ENCODE data around the gene TMEM135. TPM values are rescaled to one million over a fixed set of nuclear protein-coding genes. Genes with fewer than 3 reads are reported as not detected.

TMEM135 gene
- total RNA-seq, 4 donors from 2014 or later = 7.9 to 38.7 (median 18.9) TPM

DNA sequence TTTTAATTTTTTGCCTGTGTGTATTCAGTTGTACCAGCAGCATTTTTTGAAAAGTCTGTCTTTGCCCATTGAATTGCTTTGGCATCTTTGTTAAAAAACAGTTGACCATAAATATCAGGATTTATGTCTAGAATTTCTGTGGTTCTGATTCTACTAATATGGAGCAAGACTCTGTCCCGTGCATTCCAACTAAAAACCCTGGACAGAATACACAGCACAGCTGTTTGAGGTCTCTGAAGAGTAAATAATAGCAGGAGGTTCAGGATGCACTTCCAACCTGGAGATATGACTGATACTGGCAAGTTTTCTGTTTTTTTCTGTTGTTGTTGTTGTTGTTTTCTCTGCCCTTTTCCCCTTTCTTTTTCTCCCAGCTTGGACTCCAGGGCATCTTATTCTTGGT, 141.9 kb downstream of the TMEM135 start:
- intact Hi-C loops (cut with DNase I; ENCODE audit: low total_unique reads) = no loop called here

DNA sequence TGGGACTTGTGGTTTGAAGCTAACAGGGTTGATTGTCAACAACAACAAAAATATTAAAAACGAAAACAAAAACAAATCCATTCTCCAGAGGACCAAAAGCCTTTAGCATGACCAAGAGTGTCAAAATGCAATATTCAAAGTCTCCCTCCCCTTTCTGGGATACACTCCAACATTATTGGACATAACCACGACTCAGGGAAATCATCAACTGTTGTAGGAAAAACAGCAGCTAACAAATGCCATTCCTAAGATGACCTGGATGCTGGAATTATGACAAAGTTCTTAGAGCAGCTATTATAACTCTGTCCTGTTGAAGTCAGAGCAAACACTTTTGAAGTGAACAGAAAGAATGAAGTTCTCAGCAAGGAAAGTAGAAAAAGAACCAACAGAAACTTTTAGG, 143.0 kb downstream of the TMEM135 start:
- no peaks in the 10 kb centered on the region for H3K9me3 ChIP-seq
- intact Hi-C loops (cut with DNase I; ENCODE audit: low total_unique reads) = no loop called here
- ATAC-seq = no peak
- no peaks in the 10 kb centered on the region for H3K27me3 ChIP-seq
- TF ChIP-seq, protein P1, sequence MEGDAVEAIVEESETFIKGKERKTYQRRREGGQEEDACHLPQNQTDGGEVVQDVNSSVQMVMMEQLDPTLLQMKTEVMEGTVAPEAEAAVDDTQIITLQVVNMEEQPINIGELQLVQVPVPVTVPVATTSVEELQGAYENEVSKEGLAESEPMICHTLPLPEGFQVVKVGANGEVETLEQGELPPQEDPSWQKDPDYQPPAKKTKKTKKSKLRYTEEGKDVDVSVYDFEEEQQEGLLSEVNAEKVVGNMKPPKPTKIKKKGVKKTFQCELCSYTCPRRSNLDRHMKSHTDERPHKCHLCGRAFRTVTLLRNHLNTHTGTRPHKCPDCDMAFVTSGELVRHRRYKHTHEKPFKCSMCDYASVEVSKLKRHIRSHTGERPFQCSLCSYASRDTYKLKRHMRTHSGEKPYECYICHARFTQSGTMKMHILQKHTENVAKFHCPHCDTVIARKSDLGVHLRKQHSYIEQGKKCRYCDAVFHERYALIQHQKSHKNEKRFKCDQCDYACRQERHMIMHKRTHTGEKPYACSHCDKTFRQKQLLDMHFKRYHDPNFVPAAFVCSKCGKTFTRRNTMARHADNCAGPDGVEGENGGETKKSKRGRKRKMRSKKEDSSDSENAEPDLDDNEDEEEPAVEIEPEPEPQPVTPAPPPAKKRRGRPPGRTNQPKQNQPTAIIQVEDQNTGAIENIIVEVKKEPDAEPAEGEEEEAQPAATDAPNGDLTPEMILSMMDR (IDR thresholded peaks at IDR 0.05 in 4 of 5, conservative IDR thresholded peaks at IDR 0.05 in 1 of 5) = no peak
- no peak for TF ChIP-seq POLR2A (IDR thresholded peaks at IDR 0.05)
- in situ Hi-C loops (cut with MboI; ENCODE audit: low sequenced_read_pairs in 4 of 4) = no loop called here
- no peaks in the 10 kb centered on the region for H3K36me3 ChIP-seq
- no peak overlapping the region for H3K27ac ChIP-seq
- H3K4me3 ChIP-seq = no peak overlapping the region
- peaks cover 0 to 4% of the 10 kb centered on the region in 2 donors for H3K4me1 ChIP-seq
- DNase-seq = no peak

More for the DNA sequence above, 141.9 kb downstream of the TMEM135 start:
- no peak for ATAC-seq
- Histone ChIP-seq H3K4me3 (no peak overlapping the region), H3K9me3 (no peaks in the 10 kb centered on the region), H3K36me3 (no peaks in the 10 kb centered on the region), H3K27me3 (no peaks in the 10 kb centered on the region), H3K4me1 (peaks cover 3 to 7% of the 10 kb centered on the region in 2 donors), H3K27ac (no peak overlapping the region)
- no peak for TF ChIP-seq POLR2A (IDR thresholded peaks at IDR 0.05)
- TF ChIP-seq, protein P1 (IDR thresholded peaks at IDR 0.05 in 4 of 5, conservative IDR thresholded peaks at IDR 0.05 in 1 of 5) = no peak
- no peak for DNase-seq
- in situ Hi-C loops (cut with MboI; ENCODE audit: low sequenced_read_pairs in 4 of 4) = no loop called here

DNA sequence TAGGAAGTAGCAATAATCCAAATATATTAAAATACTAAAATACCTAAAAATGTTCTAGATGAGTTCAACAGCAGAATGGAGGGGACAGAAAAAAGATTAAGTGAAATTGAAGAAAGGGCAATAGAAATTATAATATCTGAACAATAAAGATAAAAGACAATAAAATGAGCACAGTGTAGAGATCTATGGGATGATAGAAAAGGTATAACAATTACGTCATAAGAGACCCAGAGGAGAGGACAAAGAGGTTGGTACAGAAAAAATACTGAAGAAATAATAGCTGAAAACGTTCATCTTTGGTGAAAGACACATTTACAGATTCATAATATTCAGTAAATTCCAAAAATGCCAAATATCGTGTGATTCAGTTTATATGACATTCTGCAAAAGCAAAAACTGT, 143.4 kb downstream of the TMEM135 start:
- no peak for DNase-seq
- H3K4me1 ChIP-seq = peaks cover 0 to 4% of the 10 kb centered on the region in 2 donors
- intact Hi-C loops (cut with DNase I; ENCODE audit: low total_unique reads) = no loop called here
- no peaks in the 10 kb centered on the region for H3K9me3 ChIP-seq
- H3K27me3 ChIP-seq = no peaks in the 10 kb centered on the region
- in situ Hi-C loops (cut with MboI; ENCODE audit: low sequenced_read_pairs in 4 of 4) = no loop called here
- no peak overlapping the region for H3K27ac ChIP-seq
- no peak for ATAC-seq
- TF ChIP-seq, protein P1 (IDR thresholded peaks at IDR 0.05 in 4 of 5, conservative IDR thresholded peaks at IDR 0.05 in 1 of 5) = no peak
- no peak for TF ChIP-seq POLR2A (IDR thresholded peaks at IDR 0.05)
- no peak overlapping the region for H3K4me3 ChIP-seq
- H3K36me3 ChIP-seq = no peaks in the 10 kb centered on the region

DNA sequence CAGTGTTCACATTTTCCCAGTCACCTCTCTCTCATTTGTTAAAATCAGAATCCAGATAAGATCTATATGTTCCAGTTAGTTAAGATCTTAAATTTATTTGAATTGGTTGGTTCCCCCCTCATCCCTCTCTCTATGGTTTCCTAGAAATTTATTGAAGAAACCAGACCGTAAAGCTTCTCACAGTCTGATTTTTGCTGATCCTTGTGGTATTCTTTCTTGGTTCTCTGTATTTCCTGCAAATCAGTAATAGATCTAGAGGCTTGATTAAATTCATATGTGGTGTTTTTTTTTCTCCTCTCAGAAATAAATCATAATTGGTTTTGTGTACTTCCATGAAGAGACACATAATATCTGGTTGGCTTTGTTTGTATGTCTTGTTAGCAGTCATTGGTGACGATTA, 147.5 kb downstream of the TMEM135 start:
- ATAC-seq (no peak), DNase-seq (no peak)
- Histone ChIP-seq H3K4me1 (peaks cover 0 to 4% of the 10 kb centered on the region in 2 donors), H3K27me3 (no peaks in the 10 kb centered on the region), H3K9me3 (no peaks in the 10 kb centered on the region), H3K27ac (no peak overlapping the region), H3K4me3 (no peak overlapping the region), H3K36me3 (no peaks in the 10 kb centered on the region)
- TF ChIP-seq, protein P1 (IDR thresholded peaks at IDR 0.05 in 4 of 5, conservative IDR thresholded peaks at IDR 0.05 in 1 of 5) = no peak
- intact Hi-C loops (cut with DNase I; ENCODE audit: low total_unique reads) = no loop called here
- in situ Hi-C loops (cut with MboI; ENCODE audit: low sequenced_read_pairs in 4 of 4) = no loop called here

DNA sequence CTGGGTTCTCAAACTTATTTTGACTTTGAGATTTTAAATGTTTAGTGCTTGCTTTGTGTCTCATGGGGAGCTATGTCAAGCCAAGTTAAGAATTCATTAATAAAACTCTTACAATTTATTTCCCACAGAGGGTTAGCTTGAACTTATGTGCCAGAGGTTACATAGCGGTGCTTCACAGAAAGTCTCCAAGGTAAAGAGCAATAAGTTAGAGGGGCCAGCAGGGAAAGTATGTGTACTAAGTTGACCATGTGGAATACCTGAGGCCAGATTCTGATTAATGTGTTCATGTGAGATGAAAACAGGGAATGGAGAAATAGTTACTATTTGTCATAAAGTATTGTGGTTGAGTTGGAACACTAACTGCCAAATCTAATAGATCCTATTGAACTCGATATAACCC, 149.3 kb downstream of the TMEM135 start:
- ATAC-seq (no peak), DNase-seq (no peak)
- Histone ChIP-seq H3K27ac (no peak overlapping the region), H3K4me3 (no peak overlapping the region), H3K36me3 (no peaks in the 10 kb centered on the region), H3K27me3 (no peaks in the 10 kb centered on the region), H3K4me1 (no peaks in the 10 kb centered on the region), H3K9me3 (no peaks in the 10 kb centered on the region)
- in situ Hi-C loops (cut with MboI; ENCODE audit: low sequenced_read_pairs in 4 of 4) (no loop called here), intact Hi-C loops (cut with DNase I; ENCODE audit: low total_unique reads) (no loop called here)
- no peak for TF ChIP-seq POLR2A (IDR thresholded peaks at IDR 0.05)
- TF ChIP-seq, protein P1 (IDR thresholded peaks at IDR 0.05 in 4 of 5, conservative IDR thresholded peaks at IDR 0.05 in 1 of 5) = no peak

Measured in gastrocnemius medialis (tissue), 4 donors.